Neuronal stem cell (in vitro differentiated cells): ENCODE results near the gene SERPINA10.

Experiments used
- DNase-seq: peaks from one replicate; pipeline ENCODE4 v3.0.0-alpha.2; 2013; ENCODE audit warnings: low spot score
- H2AFZ ChIP-seq: one replicate; pipeline ENCODE4 v1.6.1; 2013; ENCODE audit warnings: mild to moderate bottlenecking, low read length, inconsistent platforms
- H2AK5ac ChIP-seq: 2 replicates; pipeline ENCODE4 v1.6.1; 2013; ENCODE audit warnings: low read depth, mild to moderate bottlenecking, inconsistent platforms, low read length, moderate library complexity, mixed read lengths
- H2BK120ac ChIP-seq: 2 replicates; pipeline ENCODE4 v1.6.1; 2013; ENCODE audit warnings: low read depth, mild to moderate bottlenecking, inconsistent platforms, low read length, moderate library complexity, mixed read lengths
- H2BK12ac ChIP-seq: one replicate; pipeline ENCODE4 v1.6.1; 2013; ENCODE audit warnings: low read length, inconsistent platforms
- H2BK15ac ChIP-seq: 2 replicates; pipeline ENCODE4 v1.6.1; 2013; ENCODE audit warnings: mild to moderate bottlenecking, low read length, inconsistent platforms, mixed read lengths
- H2BK5ac ChIP-seq: one replicate; pipeline ENCODE4 v1.6.1; 2013; ENCODE audit warnings: inconsistent platforms, mild to moderate bottlenecking, low read length, moderate library complexity
- H3K14ac ChIP-seq: one replicate; pipeline ENCODE4 v1.6.1; 2013; ENCODE audit warnings: low read length, inconsistent platforms
- H3K18ac ChIP-seq: 2 replicates; pipeline ENCODE4 v1.6.1; 2013; ENCODE audit warnings: low read length, inconsistent platforms
- H3K23ac ChIP-seq: 2 replicates; pipeline ENCODE4 v1.6.1; 2013; ENCODE audit warnings: low read depth, mild to moderate bottlenecking, mixed read lengths, low read length, inconsistent platforms; ENCODE audit not compliant: poor library complexity
- H3K27ac ChIP-seq: replicated peaks from 3 replicates; pipeline ENCODE4 v1.5.1; 2013; ENCODE audit warnings: low read length, inconsistent platforms
- H3K27me3 ChIP-seq, 3 experiments: 2 replicates each; pipeline ENCODE4 v1.6.1; 2013; ENCODE audit warnings: low read length in 3 of 3, mild to moderate bottlenecking in 2 of 3, inconsistent platforms in 1 of 3, low read depth in 1 of 3, mixed read lengths in 1 of 3, moderate library complexity in 1 of 3; ENCODE audit not compliant: control insufficient read depth in 3 of 3, insufficient read depth in 3 of 3
- H3K36me3 ChIP-seq, 2 donors: replicated peaks in 1 of 2; 2 replicates each; pipeline ENCODE4 v1.6.1; 2013; ENCODE audit warnings: low read length in 2 of 2; ENCODE audit not compliant: control insufficient read depth in 2 of 2, insufficient read depth in 2 of 2
- H3K4ac ChIP-seq: 2 replicates; pipeline ENCODE4 v1.6.1; 2013; ENCODE audit warnings: inconsistent platforms, mild to moderate bottlenecking, low read length, moderate library complexity
- H3K4me1 ChIP-seq, 2 donors: 1 replicate in 1 of 2; 2 replicates in 1 of 2; pipeline ENCODE4 v1.6.1; 2013; ENCODE audit warnings: low read length in 2 of 2, low read depth in 1 of 2; ENCODE audit not compliant: control insufficient read depth in 2 of 2, insufficient read depth in 1 of 2
- H3K4me2 ChIP-seq: one replicate; pipeline ENCODE4 v1.6.1; 2013; ENCODE audit warnings: mild to moderate bottlenecking, low read length, inconsistent platforms; ENCODE audit not compliant: insufficient read depth, poor library complexity, severe bottlenecking
- H3K4me3 ChIP-seq, 2 donors: 2 replicates each; pipeline ENCODE4 v1.5.1; 2013; ENCODE audit warnings: low read length in 2 of 2, mild to moderate bottlenecking in 2 of 2, inconsistent platforms in 1 of 2, moderate library complexity in 1 of 2
- H3K79me1 ChIP-seq: one replicate; pipeline ENCODE4 v1.6.1; 2013; ENCODE audit warnings: low read depth, mild to moderate bottlenecking, inconsistent platforms, low read length, moderate library complexity
- H3K9ac ChIP-seq: one replicate; pipeline ENCODE4 v1.6.1; 2013; ENCODE audit warnings: mild to moderate bottlenecking, low read depth, low read length, inconsistent platforms; ENCODE audit not compliant: poor library complexity
- H3K9me3 ChIP-seq, 2 donors: replicated peaks in 1 of 2; 2 replicates each; pipeline versions ENCODE3 to v1.6.1; 2013; ENCODE audit warnings: low read length in 2 of 2, mild to moderate bottlenecking in 2 of 2, inconsistent platforms in 1 of 2, low read depth in 1 of 2, mixed read lengths in 1 of 2, moderate library complexity in 1 of 2; ENCODE audit not compliant: control insufficient read depth in 2 of 2, insufficient read depth in 1 of 2
- H4K8ac ChIP-seq: one replicate; pipeline ENCODE4 v1.6.1; 2013; ENCODE audit warnings: low read depth, mild to moderate bottlenecking, inconsistent platforms, low read length, moderate library complexity
- H4K91ac ChIP-seq: one replicate; pipeline ENCODE4 v1.6.1; 2013; ENCODE audit warnings: low read length, low read depth, mild to moderate bottlenecking, inconsistent platforms; ENCODE audit not compliant: poor library complexity
- WGBS, 2 donors: extraction: QIAGEN DNeasy Blood & Tissue Kit; methylation state at CpG; one replicate each; pipeline ENCODE4 v1.1.7; 2013; ENCODE audit warnings: missing lambda C conversion rate in 2 of 2, mixed read lengths in 1 of 2; ENCODE audit not compliant: insufficient read length in 2 of 2, insufficient replicate concordance in 1 of 2; ENCODE audit errors: extremely low coverage in 2 of 2; 5-methylcytosine and 5-hydroxymethylcytosine counted together

The SERPINA10 gene

DNA sequence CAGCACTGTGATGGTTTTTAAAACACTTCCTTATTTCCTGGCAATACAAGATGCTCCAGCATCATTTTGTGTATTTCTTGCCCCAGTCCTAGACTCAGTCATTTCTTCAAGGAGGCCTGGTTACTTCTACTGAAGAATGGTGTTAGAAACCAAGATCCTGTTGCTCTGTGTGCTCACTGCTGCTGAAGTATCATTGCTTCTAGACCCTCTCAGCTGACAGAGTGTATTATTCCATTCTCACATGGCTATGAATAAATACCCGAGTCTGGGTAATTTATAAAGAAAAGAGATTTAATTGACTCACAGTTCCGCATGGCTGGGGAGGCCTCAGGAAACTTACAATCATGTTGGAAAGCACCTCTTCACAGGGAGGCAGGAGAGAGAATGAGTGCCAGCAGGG, 45.0 kb upstream of the SERPINA10 start:
- Histone ChIP-seq H2AK5ac (no peak overlapping the region), H3K4me3 (no peak overlapping the region), H3K18ac (no peak overlapping the region), H3K9me3 (peaks cover 0 to 2% of the 10 kb centered on the region in 2 donors), H2BK12ac (no peak overlapping the region), H3K79me1 (no peaks in the 10 kb centered on the region), H4K8ac (no peak overlapping the region), H2BK5ac (no peak overlapping the region), H3K27ac (no peak overlapping the region), H3K9ac (no peak overlapping the region), H3K4ac (no peak overlapping the region), H2BK15ac (no peak overlapping the region), H4K91ac (no peak overlapping the region), H2BK120ac (no peak overlapping the region), H3K27me3 (no peaks in the 10 kb centered on the region), H3K14ac (no peak overlapping the region), H3K36me3 (no peaks in the 10 kb centered on the region), H3K23ac (no peak overlapping the region), H3K4me1 (no peaks in the 10 kb centered on the region), H3K4me2 (no peak overlapping the region), H2AFZ (no peak overlapping the region)
- no CpG with 5 or more reads among the region's 2 CpGs for WGBS, 2 donors
- DNase-seq = no peak

DNA sequence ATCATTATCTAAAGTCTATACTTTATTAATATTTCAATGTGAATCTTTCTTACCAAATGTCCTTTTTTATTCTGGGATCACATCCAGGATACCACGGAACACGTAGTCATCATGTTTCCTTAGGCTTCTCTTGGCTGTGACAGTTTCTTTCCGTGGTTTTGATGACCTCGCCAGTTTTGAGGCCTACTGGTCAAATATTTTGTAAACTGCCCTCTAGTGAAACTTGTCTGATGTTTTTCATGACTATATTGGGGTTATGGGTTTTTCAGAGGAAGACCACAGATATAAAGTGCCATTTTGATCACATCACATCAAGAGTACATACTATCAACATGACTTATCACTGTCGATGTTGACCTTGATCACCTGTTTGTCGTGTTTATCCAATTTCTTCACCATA, 44.2 kb upstream of the SERPINA10 start:
- Histone ChIP-seq H4K8ac (no peak overlapping the region), H3K23ac (no peak overlapping the region), H3K14ac (no peak overlapping the region), H2BK120ac (no peak overlapping the region), H3K18ac (no peak overlapping the region), H3K36me3 (no peaks in the 10 kb centered on the region), H2AK5ac (no peak overlapping the region), H3K9ac (no peak overlapping the region), H3K4me2 (no peak overlapping the region), H3K27me3 (no peaks in the 10 kb centered on the region), H3K79me1 (no peaks in the 10 kb centered on the region), H2BK15ac (no peak overlapping the region), H2BK5ac (no peak overlapping the region), H3K9me3 (peaks cover 0 to 2% of the 10 kb centered on the region in 2 donors), H3K4me1 (no peaks in the 10 kb centered on the region), H3K4ac (no peak overlapping the region), H4K91ac (no peak overlapping the region), H2AFZ (no peak overlapping the region), H3K27ac (no peak overlapping the region), H3K4me3 (no peak overlapping the region), H2BK12ac (no peak overlapping the region)
- WGBS, 2 donors = no CpG with 5 or more reads among the region's 6 CpGs
- no peak for DNase-seq

DNA sequence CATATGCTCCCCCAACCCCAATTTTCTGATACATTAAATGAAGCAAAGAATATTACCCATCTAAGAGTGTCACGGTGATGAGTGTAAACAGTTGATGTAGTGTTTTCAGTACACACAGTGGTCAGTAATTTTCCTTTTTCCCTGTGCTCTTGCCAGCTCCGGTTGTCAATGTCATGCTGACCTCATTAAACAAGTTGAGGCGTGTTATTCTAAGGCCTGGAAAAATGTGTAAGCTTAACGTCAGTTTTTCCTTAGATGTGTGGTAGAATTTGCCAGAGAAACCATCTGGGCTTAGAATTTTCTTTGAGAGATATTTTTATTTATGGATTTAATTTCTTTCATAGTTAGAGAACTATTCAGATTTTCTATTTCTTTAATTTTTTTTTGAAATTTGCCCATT, 41.8 kb upstream of the SERPINA10 start:
- Histone ChIP-seq H2BK12ac (no peak overlapping the region), H4K91ac (no peak overlapping the region), H2BK120ac (no peak overlapping the region), H3K18ac (no peak overlapping the region), H3K79me1 (no peaks in the 10 kb centered on the region), H4K8ac (no peak overlapping the region), H3K14ac (no peak overlapping the region), H2BK15ac (no peak overlapping the region), H2AK5ac (no peak overlapping the region), H3K4me2 (no peak overlapping the region), H2AFZ (no peak overlapping the region), H3K4me1 (no peaks in the 10 kb centered on the region), H3K4me3 (no peak overlapping the region), H3K9ac (no peak overlapping the region), H3K4ac (no peak overlapping the region), H2BK5ac (no peak overlapping the region), H3K27ac (no peak overlapping the region), H3K36me3 (no peaks in the 10 kb centered on the region), H3K9me3 (peaks cover 0 to 2% of the 10 kb centered on the region in 2 donors), H3K27me3 (peaks cover 0 to 1% (median 0%) of the 10 kb centered on the region in 3 experiments), H3K23ac (no peak overlapping the region)
- no peak for DNase-seq
- WGBS, 2 donors = no CpG with 5 or more reads among the region's 4 CpGs

DNA sequence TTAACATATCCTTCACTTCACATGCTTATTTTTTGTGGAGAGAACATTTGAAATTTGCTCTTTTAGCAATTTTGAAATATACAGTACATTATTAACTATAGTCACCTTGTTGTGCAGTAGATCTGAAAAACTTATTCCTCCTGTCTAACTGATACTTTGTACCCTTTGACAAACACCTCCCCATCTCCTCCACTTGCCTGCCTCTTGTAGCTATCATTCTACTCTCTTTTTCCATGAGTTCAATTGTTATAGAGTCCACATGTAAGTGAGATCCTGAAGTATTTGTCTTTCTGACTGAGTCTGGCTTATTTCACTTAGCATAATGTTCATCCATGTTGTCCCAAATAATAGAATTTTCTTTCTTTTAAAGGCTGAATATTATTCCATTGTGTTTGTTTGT, 39.5 kb upstream of the SERPINA10 start:
- H4K91ac ChIP-seq = no peak overlapping the region
- H3K27me3 ChIP-seq = peaks cover 0 to 2% (median 0%) of the 10 kb centered on the region in 3 experiments
- H4K8ac ChIP-seq = no peak overlapping the region
- H3K4me3 ChIP-seq = no peak overlapping the region
- no peak overlapping the region for H2BK5ac ChIP-seq
- no peak overlapping the region for H3K23ac ChIP-seq
- no peaks in the 10 kb centered on the region for H3K4me1 ChIP-seq
- no peak overlapping the region for H2AK5ac ChIP-seq
- no peaks in the 10 kb centered on the region for H3K36me3 ChIP-seq
- DNase-seq = no peak
- no peak overlapping the region for H3K4ac ChIP-seq
- H3K27ac ChIP-seq = no peak overlapping the region
- H3K9ac ChIP-seq = no peak overlapping the region
- H2BK15ac ChIP-seq = no peak overlapping the region
- H3K9me3 ChIP-seq = no peaks in the 10 kb centered on the region
- H3K4me2 ChIP-seq = no peak overlapping the region
- no peak overlapping the region for H3K14ac ChIP-seq
- H3K18ac ChIP-seq = no peak overlapping the region
- H3K79me1 ChIP-seq = no peaks in the 10 kb centered on the region
- no peak overlapping the region for H2BK12ac ChIP-seq
- no peak overlapping the region for H2AFZ ChIP-seq
- no peak overlapping the region for H2BK120ac ChIP-seq
